ENCODE measurements around the gene ECHS1. TPM values are rescaled to one million over a fixed set of nuclear protein-coding genes. Genes with fewer than 3 reads are reported as not detected.

The ECHS1 gene
- total and polyA plus RNA-seq, 2 of the 8 experiments (the other 6 are each of a cell fraction or from before 2014, with no cell fraction given): 41.7 to 101 TPM

GRCh38 chr10:133337370-133337725 lies 35.8 kb downstream of the ECHS1 start:
- Histone ChIP-seq H3K23me2 (ENCODE audit: low read depth, low read length) (peaks cover 32% of the 10 kb centered on the region; the same call in 1 of the 2 replicates), H2AK5ac (ENCODE audit: low read depth, low read length) (peak overlapping the region; percentile 82; the same call in 1 of the 2 replicates), H3K27ac (ENCODE audit: low read depth, low read length) (no peak overlapping the region), H3K79me2 (ENCODE audit: control insufficient read depth in 1 of 2, insufficient read depth in 2 of 2, low read length in 2 of 2) (no peaks in the 10 kb centered on the region), H3K27me3 (replicated peaks in 1 of 4; ENCODE audit: control insufficient read depth in 3 of 4, extremely low read depth in 1 of 4, insufficient read depth in 3 of 4, low read length in 3 of 4) (peaks cover 27 to 55% (median 51%) of the 10 kb centered on the region in 4 experiments), H2BK120ac (replicated peaks; ENCODE audit: low read depth, low read length) (no peak overlapping the region), H3K79me1 (ENCODE audit: low read depth, low read length) (no peaks in the 10 kb centered on the region), H3K4me1 (replicated peaks in 1 of 4; ENCODE audit: control insufficient read depth in 3 of 4, insufficient read depth in 4 of 4, low read length in 3 of 4) (peaks cover 0 to 18% (median 4%) of the 10 kb centered on the region in 4 experiments; a peak in 5 of 7 replicates), H4K20me1 (replicated peaks in 1 of 2; ENCODE audit: control insufficient read depth in 1 of 2, insufficient read depth in 2 of 2, low read length in 2 of 2) (peaks cover 0 to 20% of the 10 kb centered on the region in 2 experiments), H3K4me2 (ENCODE audit: insufficient read depth in 1 of 2, low read depth in 2 of 2, low read length in 2 of 2) (no peak overlapping the region), H2AFZ (ENCODE audit: low read length) (no peak overlapping the region), H3K36me3 (ENCODE audit: control insufficient read depth in 2 of 4, insufficient read depth in 4 of 4, low read length in 3 of 4) (no peaks in the 10 kb centered on the region; a peak in 1 of 8 replicates), H3K56ac (replicated peaks; ENCODE audit: insufficient read length, low read depth, low read length) (peak overlapping the region; percentile 90), H3K4me3 (ENCODE audit: extremely low read depth in 1 of 4, insufficient read depth in 2 of 4, low read depth in 3 of 4, low read length in 4 of 4) (no peak overlapping the region), H4K5ac (ENCODE audit: insufficient read length, low read depth, low read length) (no peak overlapping the region), H3K9me3 (ENCODE audit: insufficient read depth in 2 of 2, low read depth in 1 of 2, low read length in 1 of 2) (peaks cover 0 to 12% of the 10 kb centered on the region in 2 experiments; a peak in 1 of 4 replicates), H2BK15ac (ENCODE audit: low read length) (peak overlapping the region; percentile 92; the same call in 1 of the 2 replicates), H2BK5ac (ENCODE audit: low read depth, low read length) (no peak overlapping the region), H2BK20ac (ENCODE audit: low read length) (no peak overlapping the region), H3K23ac (ENCODE audit: insufficient read length) (no peak overlapping the region), H3K9ac (replicated peaks in 1 of 4; ENCODE audit: extremely low read depth in 1 of 4, low read depth in 3 of 4, low read length in 3 of 4) (no peak overlapping the region), H3K4ac (replicated peaks; ENCODE audit: insufficient read length, low read depth, low read length) (no peak overlapping the region), H2BK12ac (ENCODE audit: low read depth, low read length) (peak overlapping the region; percentile 50; the same call in 1 of the 2 replicates), H3K14ac (ENCODE audit: insufficient read length) (no peak overlapping the region), H4K91ac (replicated peaks; ENCODE audit: insufficient read length, low read length) (no peak overlapping the region), H4K8ac (ENCODE audit: extremely low read depth, insufficient read depth, low read length) (no peak overlapping the region), H3K18ac (ENCODE audit: extremely low read depth, low read length) (no peak overlapping the region)
- peak; percentile 7 for FAIRE-seq
- ChIA-PET CTCF (ENCODE audit: partially characterized antibody) (no interaction called here), POLR2A (ENCODE audit: partially characterized antibody) (interaction anchor here (0.8 to 2.5 kb wide), 4 partner anchors 10 to 20 kb away, joined by 3 to 8 read pairs (median 6); partner anchors contain the start of genes FUOM and PRAP1)
- TF ChIP-seq CREB1 (IDR thresholded peaks at IDR 0.05) (no peak), POU5F1 (IDR thresholded peaks at IDR 0.05; ENCODE audit: low read depth, low read length) (no peak)
- DNase-seq (ENCODE audit: low read depth in 1 of 2, low spot score in 2 of 2): no peak
- 83% methylated on average over 3 of the region's 3 CpGs; no CpG with 5 or more reads in 1 of the 2 experiments for WGBS, 2 experiments (ENCODE audit: extremely low coverage in 1 of 2, insufficient coverage in 1 of 2, insufficient read length in 1 of 2, insufficient replicate concordance in 2 of 2, low coverage in 1 of 2, low lambda C conversion rate in 2 of 2, missing lambda C conversion rate in 1 of 2)
